GM18907 (cell line): ENCODE data around the gene HFE.

Source experiments
- ATAC-seq: cut with Tn5 transposase; IDR thresholded peaks from one replicate; pipeline ENCODE4 v1.9.1; 2021; ENCODE audit warnings: mild to moderate bottlenecking, moderate library complexity; ENCODE audit not compliant: unreplicated experiment

HFE gene

GRCh38 chr6:26130581-26131249 lies 43.5 kb downstream of the HFE start:
- no peak for ATAC-seq

- no peak for ATAC-seq
Observed at GRCh38 chr6:26131618-26132017, 44.4 kb downstream of the HFE start.

- ATAC-seq: no peak
Observed at GRCh38 chr6:26133730-26134129, 46.5 kb downstream of the HFE start.

- ATAC-seq: no peak
Observed at GRCh38 chr6:26136321-26136720, 49.1 kb downstream of the HFE start.

GRCh38 chr6:26140254-26140966 lies 53.2 kb downstream of the HFE start:
- no peak for ATAC-seq

GRCh38 chr6:26140967-26141294 lies 53.7 kb downstream of the HFE start:
- ATAC-seq: no peak

- no peak for ATAC-seq
Observed at GRCh38 chr6:26141378-26141904, 54.2 kb downstream of the HFE start.

GRCh38 chr6:26142026-26142425 lies 54.8 kb downstream of the HFE start:
- no peak for ATAC-seq
